Effector memory CD4-positive, alpha-beta T cell (primary cell): ENCODE measurements around the gene BACH2.
"Not testable (repeated sequence)": the region's sequence is repeated elsewhere in the genome, so short reads cannot be mapped to it uniquely, and the experiment has no call there.

Experiments
- DNase-seq, 3 donors: peaks; one replicate each; pipeline ENCODE4 v3.0.0-alpha.2; 2020
- H3K27ac ChIP-seq: 2 replicates; pipeline ENCODE4 v1.7.0; 2013; ENCODE audit warnings: mild to moderate bottlenecking, low read length, moderate library complexity; ENCODE audit not compliant: insufficient read depth, poor library complexity, severe bottlenecking
- H3K27me3 ChIP-seq: replicated peaks from 2 replicates; pipeline ENCODE4 v1.7.0; 2013; ENCODE audit warnings: mild to moderate bottlenecking, low read length; ENCODE audit not compliant: insufficient read depth, control insufficient read depth, poor library complexity, severe bottlenecking
- H3K36me3 ChIP-seq: 2 replicates; pipeline ENCODE4 v1.7.0; 2013; ENCODE audit warnings: mild to moderate bottlenecking, low read length, moderate library complexity; ENCODE audit not compliant: control insufficient read depth, insufficient read depth
- H3K4me1 ChIP-seq: 2 replicates; pipeline ENCODE4 v1.7.0; 2013; ENCODE audit warnings: low read length, mild to moderate bottlenecking; ENCODE audit not compliant: control insufficient read depth, insufficient read depth, poor library complexity, severe bottlenecking
- H3K4me3 ChIP-seq: 2 replicates; pipeline ENCODE4 v1.7.0; 2013; ENCODE audit warnings: low read length, low read depth, mild to moderate bottlenecking; ENCODE audit not compliant: insufficient read depth, poor library complexity, severe bottlenecking
- H3K9me3 ChIP-seq: 2 replicates; pipeline ENCODE4 v1.7.0; 2013; ENCODE audit warnings: mild to moderate bottlenecking, low read length, moderate library complexity; ENCODE audit not compliant: control insufficient read depth

Gene BACH2

GRCh38 chr6:89975366-89975765, 321.3 kb downstream of the BACH2 start:
- H3K4me1 ChIP-seq: no peaks in the 10 kb centered on the region
- H3K4me3 ChIP-seq: no peak overlapping the region
- no peaks in the 10 kb centered on the region for H3K36me3 ChIP-seq
- no peak for DNase-seq
- no peaks in the 10 kb centered on the region for H3K27me3 ChIP-seq
- H3K27ac ChIP-seq: no peak overlapping the region
- H3K9me3 ChIP-seq: no peaks in the 10 kb centered on the region

GRCh38 chr6:89974834-89975233, 321.8 kb downstream of the BACH2 start:
- no peaks in the 10 kb centered on the region for H3K9me3 ChIP-seq
- H3K36me3 ChIP-seq: no peaks in the 10 kb centered on the region
- DNase-seq: no peak
- H3K4me3 ChIP-seq: no peak overlapping the region
- H3K27me3 ChIP-seq: no peaks in the 10 kb centered on the region
- H3K27ac ChIP-seq: no peak overlapping the region
- H3K4me1 ChIP-seq: no peaks in the 10 kb centered on the region

- no peaks in the 10 kb centered on the region for H3K36me3 ChIP-seq
- H3K4me1 ChIP-seq: no peaks in the 10 kb centered on the region
- no peaks in the 10 kb centered on the region for H3K27me3 ChIP-seq
- H3K9me3 ChIP-seq: no peaks in the 10 kb centered on the region
- DNase-seq: no peak
- H3K4me3 ChIP-seq: no peak overlapping the region
- no peak overlapping the region for H3K27ac ChIP-seq
These were observed 324.6 kb downstream of the BACH2 start for GRCh38 chr6:89972025-89972381.

GRCh38 chr6:89971338-89972024, 325.2 kb downstream of the BACH2 start:
- not testable (repeated sequence) for H3K9me3 ChIP-seq, H3K27me3 ChIP-seq, H3K27ac ChIP-seq, H3K4me1 ChIP-seq, H3K4me3 ChIP-seq, H3K36me3 ChIP-seq, DNase-seq

- peaks cover 4% of the 10 kb centered on the region for H3K36me3 ChIP-seq
- no peaks in the 10 kb centered on the region for H3K4me1 ChIP-seq
- no peaks in the 10 kb centered on the region for H3K9me3 ChIP-seq
- no peak overlapping the region for H3K27ac ChIP-seq
- no peak for DNase-seq
- no peaks in the 10 kb centered on the region for H3K27me3 ChIP-seq
- no peak overlapping the region for H3K4me3 ChIP-seq
These were observed 325.9 kb downstream of the BACH2 start for GRCh38 chr6:89970609-89971337.

- no peak overlapping the region for H3K4me3 ChIP-seq
- H3K36me3 ChIP-seq: peaks cover 7% of the 10 kb centered on the region
- DNase-seq: no peak
- H3K27me3 ChIP-seq: no peaks in the 10 kb centered on the region
- H3K4me1 ChIP-seq: no peaks in the 10 kb centered on the region
- no peaks in the 10 kb centered on the region for H3K9me3 ChIP-seq
- H3K27ac ChIP-seq: no peak overlapping the region
These were observed 326.6 kb downstream of the BACH2 start for GRCh38 chr6:89970072-89970471.

GRCh38 chr6:89966913-89967312, 329.7 kb downstream of the BACH2 start:
- DNase-seq: no peak

GRCh38 chr6:89966228-89966544, 330.5 kb downstream of the BACH2 start:
- no peaks in the 10 kb centered on the region for H3K27me3 ChIP-seq
- peaks cover 7% of the 10 kb centered on the region for H3K36me3 ChIP-seq
- H3K4me1 ChIP-seq: no peaks in the 10 kb centered on the region
- no peak overlapping the region for H3K4me3 ChIP-seq
- H3K9me3 ChIP-seq: no peaks in the 10 kb centered on the region
- no peak for DNase-seq
- no peak overlapping the region for H3K27ac ChIP-seq

More at GRCh38 chr6:89966913-89967312, 329.7 kb downstream of the BACH2 start:
- no peaks in the 10 kb centered on the region for H3K9me3 ChIP-seq
- no peak overlapping the region for H3K27ac ChIP-seq
- H3K36me3 ChIP-seq: peaks cover 7% of the 10 kb centered on the region
- no peaks in the 10 kb centered on the region for H3K27me3 ChIP-seq
- no peaks in the 10 kb centered on the region for H3K4me1 ChIP-seq
- no peak overlapping the region for H3K4me3 ChIP-seq

GRCh38 chr6:89965441-89966227, 331.0 kb downstream of the BACH2 start:
- Histone ChIP-seq H3K27me3 (no peaks in the 10 kb centered on the region), H3K9me3 (no peaks in the 10 kb centered on the region), H3K4me1 (no peaks in the 10 kb centered on the region), H3K4me3 (no peak overlapping the region), H3K27ac (no peak overlapping the region), H3K36me3 (peaks cover 7% of the 10 kb centered on the region)
- DNase-seq: no peak

GRCh38 chr6:89963391-89963790, 333.3 kb downstream of the BACH2 start:
- H3K4me1 ChIP-seq: peaks cover 4% of the 10 kb centered on the region
- H3K9me3 ChIP-seq: no peaks in the 10 kb centered on the region
- no peaks in the 10 kb centered on the region for H3K27me3 ChIP-seq
- H3K36me3 ChIP-seq: peaks cover 7% of the 10 kb centered on the region
- no peak overlapping the region for H3K27ac ChIP-seq
- no peak overlapping the region for H3K4me3 ChIP-seq
- DNase-seq: no peak
